ENCODE data around the gene PACSIN1.

The PACSIN1 gene

DNA sequence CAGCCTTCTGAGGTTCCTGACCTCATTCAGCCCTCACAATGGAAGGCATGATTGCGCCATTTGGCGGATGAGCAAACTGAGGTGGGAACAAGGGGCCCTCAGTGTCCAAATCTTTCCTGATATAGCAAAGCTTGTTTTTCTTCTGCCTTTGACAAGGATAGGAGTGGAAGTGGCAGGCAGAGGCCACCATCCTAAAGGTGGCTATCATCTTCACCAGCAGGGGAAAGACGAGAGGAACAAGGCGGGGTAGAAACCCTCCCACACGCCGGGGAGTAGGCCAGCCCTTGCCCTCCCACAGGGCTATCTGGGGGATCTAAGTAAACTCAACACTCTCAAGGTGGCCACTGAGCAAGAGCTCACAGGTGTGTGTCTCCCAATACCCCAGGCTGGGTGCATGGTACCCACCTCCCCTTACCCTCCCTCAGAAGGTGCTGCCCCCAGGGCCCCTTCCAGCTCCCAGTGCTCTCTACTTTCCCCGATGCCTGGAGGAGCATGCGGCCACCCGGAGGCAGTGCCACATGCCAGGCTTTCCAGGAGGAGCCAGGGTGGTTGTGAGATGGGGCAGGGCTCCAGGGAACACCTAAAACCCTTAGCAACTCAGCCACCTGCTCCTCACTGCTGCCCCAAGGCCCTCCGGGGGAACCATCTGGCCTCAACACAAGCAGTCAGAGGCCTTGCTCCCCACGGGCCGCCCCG is 79.0 kb downstream of the PACSIN1 start:
- DNase-seq (ENCODE audit: low spot score) = no peak

DNA sequence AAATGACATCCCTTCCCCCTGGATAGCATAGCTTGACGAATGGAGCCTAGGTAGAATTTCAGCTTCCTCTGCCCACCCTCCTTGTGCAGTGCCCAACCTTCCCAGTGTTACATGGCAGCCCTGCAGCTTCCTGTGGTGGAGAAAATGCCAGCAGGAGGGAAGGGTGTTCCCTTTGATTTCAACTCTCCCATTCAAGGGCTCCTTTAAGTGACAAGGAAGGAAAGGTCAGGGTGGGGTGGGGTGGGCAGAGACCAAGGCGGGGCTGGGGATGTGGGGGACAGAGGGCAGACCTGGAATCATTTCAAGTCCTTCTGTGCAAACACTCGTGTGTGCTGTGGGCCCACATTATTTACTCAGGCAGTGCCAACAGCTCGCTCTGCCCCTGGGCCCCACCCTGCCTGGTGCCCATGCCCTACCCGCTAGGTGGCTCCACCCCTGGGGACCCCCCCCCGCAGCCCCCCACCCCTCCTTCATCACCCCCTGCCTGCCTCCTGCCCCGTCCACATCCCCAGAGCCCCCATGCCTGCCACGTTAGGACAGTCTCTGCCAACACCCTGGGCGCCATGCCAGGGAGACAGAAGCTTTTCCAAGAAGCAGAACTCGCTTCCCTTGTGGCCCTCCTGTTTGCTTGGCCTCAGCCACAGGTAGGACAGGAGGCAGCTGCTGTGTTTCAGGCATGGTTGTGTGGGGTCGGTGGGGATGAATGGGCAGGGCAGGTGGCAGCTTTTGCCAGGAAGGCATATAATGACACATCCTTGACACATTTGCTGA is 80.9 kb downstream of the PACSIN1 start:
- DNase-seq (ENCODE audit: low spot score) = no peak

DNA sequence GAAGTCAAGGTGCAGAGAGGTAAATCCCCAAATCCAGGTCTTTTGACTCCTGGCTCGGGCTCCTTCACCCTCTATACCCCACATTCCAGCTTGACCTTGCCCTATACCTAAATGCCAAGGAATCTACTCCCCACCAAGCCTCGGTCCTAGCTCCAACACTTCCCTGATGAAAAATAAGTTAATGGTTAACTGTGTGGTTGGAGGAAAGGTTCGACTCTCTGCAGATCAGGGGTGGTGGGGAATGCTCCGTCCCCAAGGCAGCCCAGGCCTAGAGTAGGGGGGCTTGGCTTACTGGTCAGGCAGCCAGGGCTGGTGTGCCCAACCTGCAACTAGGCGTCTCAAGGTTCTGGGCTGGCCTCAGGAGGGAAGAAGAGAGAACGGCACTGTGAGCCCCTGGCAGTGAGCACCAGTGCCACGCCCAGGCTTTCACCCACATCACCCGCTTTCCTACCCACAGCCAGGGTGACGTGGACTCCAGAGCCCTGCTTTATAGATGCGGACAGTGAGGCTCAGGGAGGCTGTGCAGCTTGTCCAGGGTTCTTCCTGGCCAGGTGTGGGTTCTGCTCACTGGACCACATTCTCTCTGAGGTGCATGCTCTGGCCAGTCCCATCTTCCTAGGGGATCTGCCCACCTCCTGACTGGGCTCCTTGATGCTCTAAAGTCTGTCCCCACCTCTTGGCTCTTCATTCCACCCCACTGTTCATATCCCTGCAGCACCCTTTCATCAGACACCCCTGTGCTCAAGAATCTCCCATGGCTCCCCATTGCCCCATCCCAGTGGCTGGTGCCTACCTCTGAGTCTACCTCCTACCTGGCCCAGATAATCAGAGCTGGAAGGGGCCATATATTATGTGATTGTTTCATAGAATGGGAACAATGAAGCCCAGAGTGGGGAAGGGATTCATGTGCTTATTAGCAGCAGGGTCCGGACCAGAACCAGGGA is 82.1 kb downstream of the PACSIN1 start:
- no peak for DNase-seq (ENCODE audit: low spot score)

DNA sequence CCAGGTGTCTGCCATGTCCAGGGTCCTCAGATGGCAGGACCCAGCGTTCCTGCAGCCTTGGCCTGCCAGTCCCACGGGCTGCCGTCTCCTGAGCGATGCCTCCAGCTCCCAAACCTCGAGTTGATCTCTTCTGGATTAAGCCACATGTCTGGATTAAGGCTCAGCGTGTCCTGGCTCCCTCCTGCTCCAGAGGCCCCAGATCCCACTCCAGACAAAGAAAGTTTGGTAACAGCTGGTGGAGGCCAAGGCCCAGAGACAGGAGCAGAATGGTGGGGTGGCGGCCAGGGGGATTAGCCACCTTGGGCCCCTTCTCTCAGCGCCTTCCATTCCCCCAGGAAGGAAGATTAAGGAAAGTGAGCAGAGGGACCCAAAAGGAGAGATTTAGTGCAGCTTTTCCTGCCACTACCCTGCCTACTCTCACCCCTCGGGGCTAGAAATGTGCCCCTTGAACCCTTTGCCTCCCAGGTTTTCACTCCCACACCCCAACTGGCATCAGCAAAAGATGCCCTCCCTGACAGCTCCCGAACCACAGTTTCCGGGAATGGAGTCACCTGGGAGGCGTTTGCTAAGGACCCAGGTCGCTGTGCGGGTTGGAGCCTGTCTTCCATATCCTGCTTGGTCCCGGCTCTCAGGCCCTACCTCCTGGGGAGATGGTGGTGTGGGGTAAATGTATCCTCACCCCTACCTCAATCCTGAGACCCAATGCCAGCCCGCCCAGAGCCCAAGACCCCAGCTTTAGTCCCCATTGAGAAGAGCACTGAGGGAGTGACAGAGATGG is 83.3 kb downstream of the PACSIN1 start:
- DNase-seq (ENCODE audit: low spot score) = no peak

DNA sequence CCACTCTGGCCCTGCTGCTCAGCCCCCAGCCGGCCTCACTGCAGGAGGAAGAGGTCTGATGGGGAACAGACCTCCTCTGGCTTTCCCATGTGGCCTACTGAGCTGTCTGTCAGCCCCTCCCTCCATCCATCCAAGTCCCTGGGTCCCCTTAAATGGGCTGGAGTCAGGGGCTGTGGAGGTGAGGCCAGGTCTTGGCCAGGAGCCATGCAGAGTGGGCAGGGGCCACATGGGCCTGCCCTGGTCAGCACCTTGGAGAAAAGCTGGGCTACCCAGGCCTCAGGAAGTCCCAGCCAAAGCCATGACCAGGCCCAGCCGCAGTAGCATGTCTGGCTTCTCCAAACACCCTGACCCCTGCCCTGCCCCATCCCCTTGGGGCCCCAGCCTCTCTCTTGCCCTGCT is 83.9 kb downstream of the PACSIN1 start:
- DNase-seq (ENCODE audit: low spot score) = no peak

DNA sequence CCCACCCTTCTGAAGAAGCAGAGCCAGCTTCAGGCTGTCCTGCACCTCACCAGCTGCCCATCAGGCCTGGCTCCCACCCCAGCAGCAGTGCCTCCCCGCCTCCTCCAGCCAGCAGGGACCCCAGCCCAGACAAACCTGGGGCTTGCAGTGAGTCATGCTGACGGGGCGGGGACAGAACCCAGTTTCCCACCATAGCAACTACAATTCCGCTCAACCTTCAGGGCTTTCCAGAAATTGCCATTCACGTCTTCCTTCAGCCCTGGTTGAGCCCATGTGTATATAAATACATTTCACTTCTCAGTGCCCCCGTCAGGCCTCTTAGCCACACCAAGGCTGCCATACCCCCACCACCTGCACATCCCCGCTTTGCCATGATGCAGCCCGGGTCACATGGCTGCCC is 85.8 kb downstream of the PACSIN1 start:
- no peak for DNase-seq (ENCODE audit: low spot score)

DNA sequence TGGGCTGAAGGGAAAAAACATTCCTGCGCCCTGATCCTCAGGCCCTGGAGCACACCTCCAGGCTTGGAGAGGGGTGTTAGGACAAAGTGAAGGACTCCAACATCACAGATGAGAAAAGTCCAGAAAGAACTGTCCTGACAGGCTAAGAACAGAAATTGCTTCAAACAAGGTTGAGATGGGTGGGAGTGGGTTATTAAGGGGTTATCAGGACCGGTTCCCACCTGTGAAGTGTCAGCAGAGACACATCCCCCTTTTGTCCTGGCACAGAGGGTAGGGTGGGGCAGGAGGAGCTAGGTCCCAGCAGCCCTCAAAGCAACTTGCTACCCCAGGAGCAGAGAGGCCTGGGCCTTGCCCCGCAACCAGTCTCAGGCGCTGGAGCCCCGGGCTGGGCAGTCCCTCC is 86.7 kb downstream of the PACSIN1 start:
- DNase-seq (ENCODE audit: low spot score) = no peak

DNA sequence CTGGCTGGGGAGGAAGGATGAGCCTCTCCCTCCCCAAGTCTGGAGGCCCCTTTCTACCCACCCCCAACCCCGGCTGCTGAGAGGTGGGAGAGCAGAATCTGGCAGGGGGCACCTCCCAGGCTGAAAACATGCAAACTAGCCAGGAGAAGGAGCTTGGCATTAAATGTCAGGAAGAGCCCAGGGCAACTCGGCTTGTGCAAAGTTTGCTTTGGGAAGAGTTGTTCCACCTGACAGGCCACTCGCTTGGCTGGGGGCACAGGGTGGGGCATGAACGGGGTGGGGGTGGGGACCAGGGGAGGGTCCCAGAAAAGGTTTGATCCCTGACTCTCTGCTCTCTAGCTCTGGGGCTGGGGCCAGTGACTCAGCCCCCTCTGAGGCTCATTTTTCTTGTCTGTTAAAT is 87.3 kb downstream of the PACSIN1 start:
- DNase-seq (ENCODE audit: low spot score) = no peak

DNA sequence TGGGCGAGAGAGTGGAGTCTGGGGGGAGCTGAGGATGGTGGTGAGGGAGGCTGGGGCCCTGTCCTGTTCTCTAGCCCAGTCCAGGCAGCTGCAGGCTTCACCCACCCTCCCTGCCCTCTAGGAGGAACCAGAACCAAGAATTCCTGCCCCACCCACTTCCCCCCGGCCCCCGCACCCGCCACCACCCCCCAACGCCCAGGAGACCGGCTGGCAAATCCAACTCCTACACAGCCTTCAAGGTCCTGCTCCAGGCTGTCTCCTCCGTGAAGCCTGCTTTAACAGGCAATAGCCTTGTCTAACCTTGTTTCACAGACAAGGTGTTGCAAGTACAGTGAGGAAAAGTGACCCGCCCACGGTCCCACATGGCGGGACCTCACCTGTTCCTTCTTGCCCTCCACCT is 87.9 kb downstream of the PACSIN1 start:
- no peak for DNase-seq (ENCODE audit: low spot score)

DNA sequence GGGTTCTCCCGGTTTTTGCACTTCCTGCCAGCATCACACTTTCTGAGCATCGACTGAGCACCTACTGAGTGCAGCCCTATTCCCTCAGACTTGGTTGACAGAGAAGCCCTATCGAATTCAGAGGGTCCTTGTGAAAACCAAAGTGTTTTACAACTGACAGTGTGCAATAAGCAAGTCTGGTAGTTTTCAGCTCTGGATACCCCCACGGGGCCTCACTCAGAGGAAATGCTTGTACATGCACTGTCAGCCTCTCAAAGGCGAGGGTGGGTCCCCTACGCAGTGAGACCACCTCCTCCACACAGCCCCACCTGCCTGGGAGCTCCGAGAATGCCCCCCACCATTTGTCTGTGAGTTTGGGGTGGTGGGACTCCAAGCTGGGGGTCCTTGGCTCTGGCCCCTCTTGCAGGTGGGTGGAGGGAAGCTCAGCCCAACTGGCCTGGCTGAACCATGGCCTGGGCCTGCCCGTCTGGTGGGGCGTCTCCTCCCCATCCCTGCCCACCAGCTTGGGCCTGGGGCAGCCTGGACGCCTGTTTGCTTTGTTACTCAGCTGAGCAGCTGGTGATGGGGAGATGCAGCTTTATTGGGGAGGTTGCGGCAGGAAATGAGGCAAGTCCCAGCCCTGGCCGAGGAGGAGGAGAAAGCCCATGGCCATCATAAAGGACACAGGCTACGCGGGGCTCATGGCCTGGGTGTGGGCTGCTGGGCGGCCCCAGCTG is 88.6 kb downstream of the PACSIN1 start:
- DNase-seq (ENCODE audit: low spot score) = no peak

DNA sequence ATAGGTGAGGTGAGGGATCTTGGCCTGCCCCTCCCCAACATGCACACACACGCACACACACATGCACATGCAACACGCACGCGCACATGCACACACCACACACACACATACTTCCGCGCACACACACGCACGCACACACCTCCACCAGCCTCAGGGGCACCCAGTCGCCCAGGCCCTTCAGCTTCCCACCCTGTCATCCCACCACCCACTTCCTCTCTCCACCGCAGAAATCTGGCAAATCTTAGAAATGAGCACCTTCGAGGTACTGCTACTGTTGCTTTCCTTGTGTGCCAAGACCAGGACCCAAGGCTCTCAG is 89.1 kb downstream of the PACSIN1 start:
- no peak for DNase-seq (ENCODE audit: low spot score)

DNA sequence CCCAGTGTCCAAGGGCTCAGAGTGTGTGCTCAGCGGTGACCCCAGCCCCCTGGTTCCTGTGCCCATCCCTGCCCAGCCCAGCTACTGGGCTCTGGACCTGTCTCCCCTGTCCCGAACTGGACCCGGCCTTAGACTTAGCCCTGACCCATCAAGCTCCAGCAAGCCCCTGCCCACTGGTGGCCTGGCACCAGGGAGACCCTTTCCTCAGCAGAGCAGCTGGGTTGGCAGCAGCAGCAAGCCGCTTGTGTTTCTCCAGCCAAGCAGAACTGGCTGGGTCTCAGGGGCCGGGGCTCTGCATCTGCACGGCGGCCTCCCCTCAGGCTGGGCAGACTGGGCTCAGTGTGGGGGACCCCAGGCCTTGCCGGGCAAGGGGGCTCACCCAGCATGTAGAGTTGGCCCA is 89.5 kb downstream of the PACSIN1 start:
- DNase-seq (ENCODE audit: low spot score) = no peak

DNA sequence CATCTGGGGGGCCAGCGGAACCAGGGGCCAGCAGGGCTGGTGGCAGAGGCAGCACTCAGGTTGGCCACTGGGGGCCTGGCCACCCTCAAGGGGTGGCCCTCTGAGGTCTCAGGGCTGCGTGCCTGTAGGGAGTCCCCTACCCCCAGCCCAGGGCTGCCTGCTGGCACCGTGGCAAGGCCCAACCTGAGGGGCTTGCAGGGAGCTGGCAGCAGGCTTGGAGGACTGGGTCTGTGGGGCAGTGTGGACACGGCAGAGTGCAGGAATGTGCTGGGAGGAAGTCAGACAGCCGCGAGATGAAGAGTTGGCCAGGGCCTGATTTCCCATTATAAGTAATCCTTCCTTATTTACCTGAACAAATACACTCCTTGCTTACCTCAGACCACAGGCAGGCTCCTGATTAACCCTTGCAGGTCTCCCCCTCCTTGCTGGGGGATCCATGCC is 90.2 kb downstream of the PACSIN1 start, which contains the start of gene SPDEF:
SPDEF (minus strand) TSS at position 299 of the 441 bp plus-strand sequence. CDS start 11,874 bp downstream, outside the sequence.
- no peak for DNase-seq (ENCODE audit: low spot score)

DNA sequence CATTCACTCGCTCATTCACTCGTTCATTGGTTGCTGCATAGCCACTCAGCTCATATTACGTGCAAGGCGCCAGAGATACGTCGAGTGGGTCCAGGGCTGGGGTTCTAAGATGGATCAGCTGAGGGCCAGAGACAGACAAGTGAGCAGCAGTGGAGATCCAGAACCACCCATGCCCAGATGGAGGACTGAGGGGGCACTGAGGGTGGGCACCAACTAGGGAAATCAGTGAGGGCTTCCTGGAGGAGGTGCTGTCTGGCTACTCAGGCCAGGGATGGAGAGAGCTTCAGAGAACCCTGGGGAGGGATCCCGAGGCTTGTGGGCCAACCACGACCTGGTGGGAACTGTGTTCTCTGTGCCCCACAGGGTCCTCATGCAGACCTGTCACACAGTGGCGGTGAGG is 90.6 kb downstream of the PACSIN1 start:
- DNase-seq (ENCODE audit: low spot score) = no peak

DNA sequence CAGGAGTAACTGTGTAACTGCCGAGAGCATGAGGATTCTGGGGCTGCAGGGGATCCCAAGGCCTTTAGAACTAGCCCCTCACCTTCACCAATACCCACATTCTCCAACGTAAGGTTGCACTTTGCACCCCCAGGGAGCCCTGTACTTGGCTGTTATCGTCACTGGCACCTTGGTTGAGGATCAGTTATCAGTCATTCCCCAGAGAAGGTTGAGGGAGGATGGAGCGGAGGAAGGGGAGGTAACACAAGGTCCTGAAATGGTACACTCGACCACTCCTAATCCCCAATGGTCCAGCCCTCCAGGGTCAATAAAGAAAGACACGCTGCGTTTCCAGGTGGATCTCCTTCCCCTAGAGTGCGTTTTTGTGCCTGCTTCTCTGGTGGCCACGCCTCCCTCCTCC is 91.4 kb downstream of the PACSIN1 start:
- DNase-seq (ENCODE audit: low spot score) = no peak

DNA sequence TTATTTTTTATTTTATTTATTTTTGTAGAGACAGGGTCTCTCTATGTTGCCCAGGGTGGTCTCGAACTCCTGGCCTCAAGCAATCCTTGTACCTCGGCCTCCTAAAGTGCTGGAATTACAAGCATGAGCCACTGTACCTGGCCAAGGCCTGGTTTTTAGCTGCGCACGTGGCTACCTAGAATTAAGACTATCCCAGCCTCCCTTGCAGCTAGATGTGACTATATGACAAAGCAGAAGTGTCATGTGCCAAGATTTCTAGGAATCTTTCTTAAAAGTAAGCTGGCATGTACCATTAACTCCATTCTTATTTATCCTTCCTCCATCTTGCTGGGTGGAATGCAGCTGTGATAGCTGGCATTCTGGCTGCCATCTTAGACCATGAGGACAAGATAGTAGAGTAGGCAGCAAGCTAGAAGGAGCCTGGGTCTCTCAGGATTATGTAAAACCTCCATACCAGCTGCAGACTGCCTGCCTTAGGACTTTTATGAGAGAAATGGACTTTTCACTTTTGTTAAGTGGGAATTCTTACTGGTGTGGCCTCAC is 92.4 kb downstream of the PACSIN1 start:
- no peak for DNase-seq (ENCODE audit: low spot score)

DNA sequence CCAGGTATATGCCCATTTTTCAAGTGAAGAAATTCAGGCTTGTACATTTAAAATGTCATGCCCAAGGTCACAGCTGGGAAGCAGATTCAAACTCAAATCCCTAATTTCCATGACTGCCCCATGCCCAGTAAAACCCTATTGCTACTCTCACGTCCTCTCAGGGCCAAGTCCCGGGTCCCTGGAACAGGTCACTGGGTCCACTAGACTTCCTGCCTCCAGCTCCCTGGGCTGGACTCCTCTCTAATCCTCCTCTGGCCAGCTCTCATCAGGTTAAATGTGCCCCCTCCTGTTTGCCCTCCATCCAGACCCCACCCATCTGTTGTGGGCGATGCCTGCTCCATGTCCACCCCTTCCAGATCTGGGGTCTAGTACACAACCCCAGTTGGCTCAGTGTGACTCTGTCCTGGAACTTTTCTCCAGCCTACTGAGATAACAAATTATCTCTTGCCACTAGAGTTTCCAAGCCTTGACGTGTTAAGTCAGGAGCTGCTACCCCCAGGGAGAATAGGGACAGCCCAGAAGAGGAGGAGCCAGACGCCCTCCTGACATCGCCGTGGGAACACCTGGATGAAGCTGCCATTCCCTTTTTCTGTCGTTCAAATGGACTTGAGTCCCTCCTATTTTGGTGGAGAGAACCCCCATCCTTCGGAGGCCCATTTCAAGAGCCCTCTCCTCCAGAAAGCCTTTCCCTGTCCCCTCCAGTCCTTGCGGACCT is 93.9 kb downstream of the PACSIN1 start:
- no peak for DNase-seq (ENCODE audit: low spot score)

DNA sequence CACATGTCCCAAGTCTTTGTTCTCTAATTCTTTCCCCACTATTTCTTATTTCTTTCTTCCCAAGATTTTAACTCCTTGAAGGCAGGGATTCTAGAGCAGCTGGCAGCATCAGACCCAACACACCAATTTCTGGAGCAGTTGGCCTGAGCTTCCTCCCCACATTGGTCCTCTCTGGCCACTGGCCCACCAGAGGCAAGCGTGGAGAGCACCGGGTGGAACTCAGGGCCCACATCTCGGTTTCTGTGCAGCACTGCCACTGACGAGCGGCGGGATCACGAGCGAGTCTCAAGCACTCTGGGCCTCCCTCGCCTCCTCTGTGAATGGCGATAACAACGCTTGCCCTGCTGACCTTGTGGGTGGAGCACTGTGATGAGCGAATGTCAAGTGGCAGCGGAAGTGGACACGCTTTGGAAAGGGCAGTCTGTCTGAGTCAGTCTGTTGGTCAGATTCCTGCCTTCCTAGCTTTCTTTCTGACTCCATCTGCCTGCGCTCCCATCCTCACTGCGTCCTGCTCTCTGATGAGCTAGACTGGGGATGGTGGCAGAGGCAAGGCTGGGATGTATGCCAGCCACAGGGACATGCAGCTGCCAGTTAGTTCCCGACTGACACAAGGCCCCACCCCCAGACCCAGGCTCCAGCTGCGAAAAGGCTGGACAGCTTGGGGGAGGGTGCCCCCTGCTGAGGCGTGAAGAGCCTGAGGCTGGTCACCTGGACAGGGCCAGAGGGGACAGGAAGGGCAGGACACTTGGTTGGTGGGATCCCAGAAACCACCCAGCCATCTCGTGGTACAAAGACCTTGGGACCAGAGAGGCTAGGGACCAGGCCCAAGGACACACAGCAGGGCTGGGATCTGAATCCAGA is 94.7 kb downstream of the PACSIN1 start:
- DNase-seq (ENCODE audit: low spot score) = no peak

DNA sequence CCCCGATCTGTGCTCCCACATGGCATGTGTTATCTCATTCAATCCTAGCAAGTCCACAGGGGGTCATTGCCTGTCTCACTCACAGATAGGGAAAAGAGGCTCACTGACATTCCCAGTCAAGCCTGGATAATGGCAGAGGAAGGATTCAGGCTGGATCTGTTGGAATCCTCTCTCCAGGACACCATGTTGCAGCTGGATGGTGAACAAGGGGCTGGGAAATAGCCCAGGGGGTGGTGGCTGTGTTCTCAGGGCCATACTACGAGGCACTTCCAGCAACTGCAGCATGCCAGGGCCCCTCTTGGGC is 95.3 kb downstream of the PACSIN1 start:
- no peak for DNase-seq (ENCODE audit: low spot score)
